HG02943 (cell line): ENCODE results near the gene ZPLD1.

Experiments
- ATAC-seq: cut with Tn5 transposase; IDR thresholded peaks from one replicate; pipeline ENCODE4 v1.9.1; 2021; ENCODE audit warnings: mild to moderate bottlenecking, low read depth, moderate library complexity; ENCODE audit not compliant: unreplicated experiment

ZPLD1 gene

DNA sequence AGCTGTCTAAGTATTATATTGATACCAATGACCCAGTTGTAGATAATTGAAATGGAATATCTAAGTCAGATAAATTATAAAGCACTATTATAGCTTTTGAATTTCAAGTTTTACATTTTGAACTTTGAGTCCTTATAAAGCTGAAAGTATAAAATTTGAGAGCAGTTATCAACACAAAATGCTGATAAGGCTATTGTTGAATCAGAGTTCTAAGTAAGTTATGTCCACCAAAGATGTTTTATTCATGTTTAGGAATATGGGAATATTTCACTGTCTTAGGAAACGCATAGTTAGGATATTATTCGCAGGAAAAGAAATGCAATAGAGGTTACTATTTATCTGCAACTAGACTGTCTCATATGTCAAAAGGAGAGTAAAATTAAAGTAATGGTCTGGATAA, 29.4 kb downstream of the ZPLD1 start:
- ATAC-seq, result no peak

DNA sequence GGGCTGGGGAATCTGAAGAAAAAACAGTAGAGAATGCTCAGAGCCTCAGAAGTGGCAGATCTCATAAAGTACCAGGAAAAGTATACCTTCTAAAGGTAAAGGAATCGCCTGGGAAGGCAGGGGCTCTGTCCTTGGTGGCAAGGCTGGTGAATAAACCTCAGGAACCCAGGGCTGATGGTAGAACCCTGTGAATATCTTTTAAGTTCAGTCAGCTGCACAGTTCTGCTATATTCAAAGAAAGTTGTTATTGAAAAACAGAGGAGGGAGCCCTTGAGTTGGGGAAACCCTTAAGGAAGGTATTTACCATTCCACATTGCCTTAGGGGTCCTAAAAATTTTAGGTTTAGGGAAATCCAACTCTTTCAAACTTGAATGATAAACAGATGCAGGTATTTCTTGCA, 31.2 kb downstream of the ZPLD1 start:
- no peak for ATAC-seq

- no peak for ATAC-seq
Measured at GRCh38 chr3:102470066-102470465, 35.3 kb downstream of the ZPLD1 start.

DNA sequence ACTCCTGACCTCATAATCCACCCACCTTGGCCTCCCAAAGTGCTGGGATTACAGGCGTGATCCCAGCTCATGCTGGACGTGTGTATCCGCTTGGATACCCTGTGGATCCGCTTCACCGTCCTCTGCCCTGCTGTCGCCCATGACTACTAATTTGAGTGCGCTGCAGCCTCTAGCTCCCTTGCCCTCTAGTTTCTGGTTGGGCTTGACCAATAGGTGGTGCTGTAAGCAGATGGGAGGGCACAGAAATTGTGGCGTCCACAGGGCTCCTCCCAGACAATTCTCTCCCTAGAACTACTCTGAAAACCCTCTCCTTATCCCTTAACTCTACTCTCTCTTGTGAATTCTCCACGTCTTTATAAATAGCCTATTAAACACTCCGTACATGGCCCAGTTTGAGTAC, 36.2 kb downstream of the ZPLD1 start:
- ATAC-seq, result no peak

GRCh38 chr3:102471491-102471890, 36.7 kb downstream of the ZPLD1 start:
- no peak for ATAC-seq

DNA sequence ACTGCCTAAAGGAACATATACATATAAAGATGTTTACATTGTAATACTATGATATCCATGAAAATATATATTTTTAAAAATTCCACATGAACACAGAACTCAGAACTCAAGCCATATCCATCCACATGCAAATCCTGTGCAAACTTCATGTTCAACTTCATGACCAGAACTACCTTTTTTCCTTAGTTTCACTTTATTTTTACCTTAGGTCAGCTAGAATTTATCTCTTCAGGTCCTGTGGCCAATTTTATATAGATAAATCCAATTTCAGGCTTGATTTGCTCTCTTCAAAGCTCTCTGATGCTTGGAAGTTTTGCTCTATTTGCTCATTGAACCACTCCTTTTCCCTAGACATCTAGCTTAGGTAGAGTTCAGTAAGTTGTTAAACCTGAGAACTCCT, 38.8 kb downstream of the ZPLD1 start:
- no peak for ATAC-seq

- ATAC-seq, result no peak
Measured at GRCh38 chr3:102474207-102474606, 39.4 kb downstream of the ZPLD1 start.

DNA sequence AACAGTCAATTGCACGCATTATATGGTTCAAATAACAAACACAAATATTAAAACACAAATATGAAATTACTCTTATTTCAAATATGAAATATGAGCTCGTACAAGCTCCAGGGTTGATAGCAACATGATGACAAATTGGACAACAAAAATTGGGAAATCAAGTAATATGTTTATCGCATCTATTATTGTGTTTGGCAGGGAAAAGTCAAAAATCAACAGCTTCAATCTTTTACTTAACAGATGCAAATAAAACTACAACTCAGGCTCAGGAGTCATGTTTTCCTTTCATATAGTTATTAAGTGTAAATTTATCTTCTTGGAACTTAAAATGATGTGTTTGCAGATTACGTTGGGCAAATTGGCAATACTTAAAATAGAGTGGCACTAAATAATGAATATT, 41.4 kb downstream of the ZPLD1 start:
- ATAC-seq, result no peak

- ATAC-seq, result no peak
Measured at GRCh38 chr3:102478160-102478559, 43.3 kb downstream of the ZPLD1 start.

DNA sequence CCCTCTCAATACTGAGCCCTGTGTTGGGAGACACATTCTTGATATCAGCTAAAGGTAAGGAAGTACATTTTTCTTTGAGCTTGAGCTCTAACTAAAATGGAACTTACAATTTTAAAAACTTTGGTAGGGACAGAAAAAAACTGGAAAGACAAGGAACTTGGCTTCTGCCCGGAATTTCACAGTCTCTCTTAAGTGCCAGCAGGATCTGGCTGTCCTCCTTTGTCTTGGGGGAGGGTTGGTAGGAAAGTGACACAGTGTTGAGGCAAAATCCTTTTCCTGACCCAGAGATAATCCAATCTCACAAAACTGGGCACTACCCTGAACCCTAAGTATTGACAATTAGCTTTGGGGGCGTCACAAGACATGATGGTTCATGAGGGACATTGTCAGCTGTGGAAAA, 45.3 kb downstream of the ZPLD1 start:
- no peak for ATAC-seq

- ATAC-seq, result no peak
Measured at GRCh38 chr3:102481050-102481449, 46.2 kb downstream of the ZPLD1 start.

DNA sequence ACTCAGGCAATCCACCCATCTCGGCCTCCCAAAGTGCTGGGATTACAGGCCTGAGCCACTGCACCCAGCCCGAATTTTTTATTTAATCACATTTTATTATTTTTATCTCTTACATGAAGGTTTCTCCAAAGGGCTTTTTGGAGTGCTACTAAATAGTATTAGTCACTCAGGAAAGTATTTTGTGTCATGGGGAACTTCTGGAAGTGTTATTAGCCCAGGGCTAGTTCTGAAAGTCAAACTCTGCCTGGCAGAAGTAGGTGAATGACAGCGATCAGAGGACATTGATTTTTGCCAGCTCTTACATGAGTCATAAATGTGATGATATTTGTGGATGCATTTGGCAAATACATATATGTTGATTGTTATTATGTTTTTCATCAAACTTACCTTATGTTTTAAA, 48.7 kb downstream of the ZPLD1 start:
- no peak for ATAC-seq

DNA sequence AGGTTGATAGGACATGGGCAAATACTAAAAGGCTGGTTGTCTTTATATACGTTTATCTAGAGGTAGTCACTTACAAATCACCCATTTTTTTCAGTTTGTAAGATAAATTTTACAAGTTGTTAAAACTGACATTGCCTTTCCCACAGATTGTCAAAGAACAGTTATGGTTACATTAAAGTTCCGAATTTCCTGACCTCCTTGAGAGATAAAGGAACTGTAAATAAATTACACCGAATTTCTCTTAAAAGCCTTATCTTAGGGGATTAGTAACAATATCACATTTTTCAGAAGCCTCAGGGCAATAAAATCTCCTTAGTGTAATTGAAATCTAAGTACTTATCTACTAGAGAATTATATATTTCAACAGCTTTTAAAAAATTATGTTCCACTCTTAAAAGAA, 49.5 kb downstream of the ZPLD1 start:
- ATAC-seq, result no peak

GRCh38 chr3:102485701-102486100, 50.9 kb downstream of the ZPLD1 start:
- ATAC-seq, result no peak

DNA sequence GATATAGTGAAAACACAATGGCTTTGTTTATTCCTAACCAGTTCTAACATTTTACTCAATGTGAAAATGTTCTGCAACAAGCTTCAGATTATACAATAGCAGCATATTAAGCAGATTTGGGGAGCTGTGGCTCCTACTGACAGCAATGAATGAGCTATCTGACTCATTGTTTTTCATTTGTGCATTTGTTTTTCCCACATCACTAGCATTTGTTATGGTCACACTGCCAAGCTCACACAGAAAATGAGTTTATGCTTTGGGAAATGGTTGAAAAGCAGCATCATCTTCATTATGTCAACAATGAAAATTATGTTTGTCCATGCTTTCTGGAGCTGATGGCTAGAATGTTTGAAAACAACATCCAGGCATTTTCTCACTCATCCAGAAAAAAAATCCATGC, 53.5 kb downstream of the ZPLD1 start:
- ATAC-seq, result no peak

- no peak for ATAC-seq
Measured at GRCh38 chr3:102492300-102492699, 57.5 kb downstream of the ZPLD1 start.

DNA sequence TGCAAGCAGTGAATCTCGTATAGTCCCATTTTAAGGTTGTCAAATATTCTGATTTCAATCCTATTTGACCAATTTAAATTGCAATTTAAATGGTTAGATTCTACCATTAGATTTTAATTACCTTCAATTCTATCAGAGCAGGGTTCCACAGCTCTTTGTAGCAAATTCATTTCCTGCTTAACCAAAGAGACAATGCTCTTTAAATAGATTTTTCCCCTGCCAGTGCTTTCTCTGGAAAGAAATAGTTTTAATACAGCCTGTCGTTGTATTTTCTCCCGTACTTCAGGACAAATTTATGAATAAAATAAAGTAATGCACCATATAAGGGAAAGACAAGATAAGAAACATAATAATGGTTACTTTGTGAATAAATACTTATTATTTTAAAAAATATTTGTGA, 62.8 kb downstream of the ZPLD1 start:
- no peak for ATAC-seq

DNA sequence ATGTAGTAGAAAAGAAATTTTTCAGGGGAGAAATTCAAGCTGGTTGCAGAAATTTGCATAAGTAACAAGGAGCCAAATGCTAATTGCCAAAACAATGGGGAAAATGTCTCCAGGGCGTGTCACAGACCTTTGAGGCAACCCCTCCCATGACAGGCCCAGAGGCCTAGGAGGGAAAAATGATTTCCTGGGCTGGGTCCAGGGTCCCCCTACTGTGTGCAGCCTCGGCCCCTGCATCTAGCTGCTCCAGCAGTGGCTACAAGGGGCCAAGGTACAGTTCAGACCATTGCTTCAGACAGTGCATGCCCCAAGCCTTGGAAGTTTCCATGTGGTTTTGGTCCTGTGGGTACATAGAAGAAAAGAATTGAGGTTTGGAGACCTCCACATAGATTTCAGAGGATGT, 70.7 kb downstream of the ZPLD1 start:
- ATAC-seq, result no peak

DNA sequence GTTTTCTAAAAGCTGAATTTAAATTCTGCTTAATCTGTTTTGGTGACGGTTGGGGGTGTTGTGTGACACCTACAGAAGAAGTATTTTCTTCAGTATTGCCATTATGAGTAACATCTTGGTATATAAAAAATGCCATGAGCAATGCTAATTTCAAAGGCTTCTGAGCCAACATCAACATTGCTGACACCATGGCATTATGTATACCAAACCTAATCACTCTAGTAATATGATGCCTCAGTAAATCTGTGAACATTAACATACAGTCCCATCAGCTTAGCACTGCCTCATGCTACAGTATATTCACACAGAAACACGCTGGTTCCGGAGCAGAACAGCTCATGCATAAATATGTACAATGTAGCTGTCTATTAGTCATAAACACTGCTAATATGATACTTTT, 75.8 kb downstream of the ZPLD1 start:
- ATAC-seq, result no peak

- no peak for ATAC-seq
Measured at GRCh38 chr3:102511168-102511567, 76.4 kb downstream of the ZPLD1 start.

DNA sequence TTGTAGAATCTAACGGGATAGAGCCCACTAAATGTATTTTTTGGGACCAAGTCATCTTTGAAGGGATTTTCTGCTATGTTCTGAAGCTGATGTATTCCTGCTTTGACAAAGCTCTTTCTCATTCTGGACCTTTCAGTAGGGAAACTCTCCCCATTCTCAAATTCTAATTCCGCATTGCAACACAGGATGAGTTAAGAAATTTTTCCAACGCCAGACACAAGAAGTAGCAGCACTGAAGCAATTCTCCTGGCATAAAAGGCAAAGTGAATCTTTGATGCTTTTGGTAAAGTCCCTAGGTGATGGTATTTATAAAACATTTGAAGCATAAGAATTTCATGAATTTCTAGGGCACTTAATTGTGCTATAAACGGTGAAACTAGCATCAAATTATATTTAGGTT, 76.8 kb downstream of the ZPLD1 start:
- ATAC-seq, result no peak

GRCh38 chr3:102512734-102513504, 78.1 kb downstream of the ZPLD1 start:
- no peak for ATAC-seq

DNA sequence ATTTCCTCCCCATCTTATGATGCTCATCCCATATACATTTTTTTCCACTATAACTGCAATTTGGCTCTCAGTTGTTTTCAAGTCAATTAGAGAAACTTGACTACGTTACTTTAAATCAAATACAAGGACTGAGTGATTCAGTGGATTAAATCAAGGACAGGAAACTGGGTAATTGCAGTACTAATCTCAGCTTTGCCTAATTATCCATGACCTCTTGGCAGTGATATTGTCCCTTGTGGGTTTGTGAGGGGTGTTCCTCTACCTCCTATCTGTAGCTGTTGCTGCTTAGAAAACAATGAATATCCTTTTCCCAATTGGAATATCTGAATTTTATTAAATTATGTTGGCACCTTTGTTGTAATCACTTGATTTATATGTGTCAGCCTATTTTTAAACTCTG, 79.4 kb downstream of the ZPLD1 start:
- ATAC-seq, result no peak
